Endothelial cell (in vitro differentiated cells): ENCODE measurements around the gene AREL1. TPM values are rescaled to one million over a fixed set of nuclear protein-coding genes. Genes with fewer than 3 reads are reported as not detected.

Source experiments
- DNase-seq: peaks from one replicate; pipeline ENCODE4 v3.0.0; 2021; ENCODE audit warnings: low spot score
- H3K27ac Mint-ChIP-seq: one replicate; pipeline ENCODE4 v1.8.0; 2021; ENCODE audit warnings: mixed read lengths, inconsistent platforms; ENCODE audit not compliant: unreplicated experiment
- H3K27me3 Mint-ChIP-seq: one replicate; pipeline ENCODE4 v1.8.0; 2021; ENCODE audit warnings: mild to moderate bottlenecking, moderate library complexity, mixed read lengths, inconsistent platforms; ENCODE audit not compliant: unreplicated experiment
- H3K36me3 Mint-ChIP-seq: one replicate; pipeline ENCODE4 v1.8.0; 2021; ENCODE audit warnings: mild to moderate bottlenecking, low read depth, mixed read lengths, inconsistent platforms; ENCODE audit not compliant: unreplicated experiment
- H3K4me1 Mint-ChIP-seq: one replicate; pipeline ENCODE4 v1.8.0; 2021; ENCODE audit warnings: mild to moderate bottlenecking, mixed read lengths, inconsistent platforms; ENCODE audit not compliant: unreplicated experiment
- H3K4me3 Mint-ChIP-seq: one replicate; pipeline ENCODE4 v1.8.0; 2021; ENCODE audit warnings: mild to moderate bottlenecking, mixed read lengths, inconsistent platforms; ENCODE audit not compliant: unreplicated experiment
- H3K9me3 Mint-ChIP-seq: one replicate; pipeline ENCODE4 v1.8.0; 2021; ENCODE audit warnings: mixed read lengths, inconsistent platforms; ENCODE audit not compliant: unreplicated experiment
- total RNA-seq: library from RNA; stranded (reverse); fragmentation: NEBNext Ultra II Directional; extraction: Animal tissue kit (Norgen Biotek cat#: 25700); gene quantifications from one replicate; pipeline ENCODE4 v1.2.1, GENCODE V29; 2021; ENCODE audit not compliant: unreplicated experiment
- TF ChIP-seq, protein P1 (sequence below): fragments of 200-600 bp; sonication (generic); IDR thresholded peaks from one replicate; pipeline ENCODE4 v1.5.0; 2021; ENCODE audit warnings: antibody characterized with exemption; ENCODE audit not compliant: unreplicated experiment

Gene AREL1
- total RNA-seq, 1 donor from 2014 or later = 41.6 TPM

DNA sequence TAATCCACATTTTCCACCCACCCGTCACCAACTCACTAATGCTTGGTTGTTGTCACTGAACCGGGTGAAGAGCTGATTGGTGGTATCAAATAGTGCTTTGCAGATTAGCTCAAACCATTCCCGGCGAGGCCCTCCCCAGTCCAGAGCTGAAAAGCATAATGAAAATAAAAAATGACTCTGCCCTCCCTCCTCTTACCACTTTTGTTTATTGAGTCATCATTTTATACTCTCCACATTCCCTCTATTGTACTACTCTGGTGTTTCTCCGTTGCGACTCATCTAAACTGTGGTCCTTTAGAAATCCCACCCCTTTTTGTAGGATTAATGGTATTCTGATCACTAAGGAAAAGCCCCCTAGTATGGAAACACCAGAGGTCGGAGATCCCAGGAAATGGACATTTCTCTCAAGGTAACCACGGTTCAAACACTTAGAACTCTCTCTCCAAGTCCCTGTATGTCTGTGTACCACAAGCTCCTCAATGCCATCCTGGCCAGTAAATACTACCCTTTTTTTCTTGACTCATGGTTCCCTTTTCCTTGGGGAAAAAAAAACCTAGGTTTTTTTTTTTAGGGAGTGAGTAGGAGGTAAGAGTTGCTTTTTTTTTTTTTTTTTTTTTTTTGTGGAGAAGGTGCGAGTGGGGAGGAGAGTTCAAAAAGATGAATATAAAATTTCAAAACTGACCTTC, 42.0 kb downstream of the AREL1 start:
- TF ChIP-seq, protein P1, sequence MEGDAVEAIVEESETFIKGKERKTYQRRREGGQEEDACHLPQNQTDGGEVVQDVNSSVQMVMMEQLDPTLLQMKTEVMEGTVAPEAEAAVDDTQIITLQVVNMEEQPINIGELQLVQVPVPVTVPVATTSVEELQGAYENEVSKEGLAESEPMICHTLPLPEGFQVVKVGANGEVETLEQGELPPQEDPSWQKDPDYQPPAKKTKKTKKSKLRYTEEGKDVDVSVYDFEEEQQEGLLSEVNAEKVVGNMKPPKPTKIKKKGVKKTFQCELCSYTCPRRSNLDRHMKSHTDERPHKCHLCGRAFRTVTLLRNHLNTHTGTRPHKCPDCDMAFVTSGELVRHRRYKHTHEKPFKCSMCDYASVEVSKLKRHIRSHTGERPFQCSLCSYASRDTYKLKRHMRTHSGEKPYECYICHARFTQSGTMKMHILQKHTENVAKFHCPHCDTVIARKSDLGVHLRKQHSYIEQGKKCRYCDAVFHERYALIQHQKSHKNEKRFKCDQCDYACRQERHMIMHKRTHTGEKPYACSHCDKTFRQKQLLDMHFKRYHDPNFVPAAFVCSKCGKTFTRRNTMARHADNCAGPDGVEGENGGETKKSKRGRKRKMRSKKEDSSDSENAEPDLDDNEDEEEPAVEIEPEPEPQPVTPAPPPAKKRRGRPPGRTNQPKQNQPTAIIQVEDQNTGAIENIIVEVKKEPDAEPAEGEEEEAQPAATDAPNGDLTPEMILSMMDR = no peak
- H3K36me3 Mint-ChIP-seq = peaks cover 27% of the 10 kb centered on the region
- peaks cover 12% of the 10 kb centered on the region for H3K4me1 Mint-ChIP-seq
- no peak for DNase-seq
- no peak overlapping the region for H3K27ac Mint-ChIP-seq
- no peaks in the 10 kb centered on the region for H3K9me3 Mint-ChIP-seq
- no peak overlapping the region for H3K4me3 Mint-ChIP-seq
- no peaks in the 10 kb centered on the region for H3K27me3 Mint-ChIP-seq

DNA sequence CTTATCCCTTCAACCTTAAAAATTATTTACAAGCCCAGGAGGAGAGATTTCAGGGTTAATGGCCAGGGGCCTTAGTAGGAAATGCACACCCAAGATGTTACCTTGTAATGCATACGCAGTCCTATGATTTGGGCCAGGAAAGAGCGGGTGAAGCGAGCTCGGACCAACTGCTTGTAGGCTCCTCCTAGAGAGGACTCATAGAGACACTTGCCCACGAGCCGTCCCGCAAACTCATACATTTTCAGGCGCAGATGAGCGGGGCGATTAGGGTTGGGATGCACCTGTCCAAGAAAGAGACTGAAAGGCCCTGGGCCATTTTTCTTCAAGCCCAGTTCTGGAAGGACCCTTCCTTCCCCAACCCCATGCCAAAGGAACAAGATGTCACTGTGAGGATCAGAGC, 43.0 kb downstream of the AREL1 start:
- TF ChIP-seq, protein P1 = no peak
- H3K27me3 Mint-ChIP-seq = no peaks in the 10 kb centered on the region
- peaks cover 21% of the 10 kb centered on the region for H3K36me3 Mint-ChIP-seq

DNA sequence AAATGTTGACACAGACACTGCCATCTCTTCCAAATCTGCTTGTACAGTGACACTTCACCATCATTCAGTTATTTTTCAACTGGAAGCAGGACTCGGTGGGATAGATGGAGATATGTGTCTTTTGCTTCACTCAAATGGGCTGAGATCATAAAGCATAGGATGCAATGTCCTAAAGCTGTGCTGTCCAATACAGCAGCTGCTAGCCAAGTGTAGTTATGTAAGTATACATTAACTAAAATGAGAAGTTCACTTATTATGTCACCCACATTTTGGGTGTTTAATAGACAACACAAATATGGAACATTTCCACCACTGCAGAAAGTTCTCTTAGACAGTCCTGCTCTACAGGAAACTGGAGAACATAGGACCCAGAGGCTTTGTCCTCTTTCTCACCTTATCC, 43.6 kb downstream of the AREL1 start:
- no peaks in the 10 kb centered on the region for H3K9me3 Mint-ChIP-seq
- no peak overlapping the region for H3K27ac Mint-ChIP-seq
- H3K27me3 Mint-ChIP-seq = no peaks in the 10 kb centered on the region
- peaks cover 23% of the 10 kb centered on the region for H3K4me1 Mint-ChIP-seq
- H3K4me3 Mint-ChIP-seq = no peak overlapping the region
- H3K36me3 Mint-ChIP-seq = peaks cover 21% of the 10 kb centered on the region
- TF ChIP-seq, protein P1 = no peak
- DNase-seq = no peak

More for the DNA sequence above, 43.0 kb downstream of the AREL1 start:
- no peak for DNase-seq
- Mint-ChIP-seq H3K4me1 (peaks cover 20% of the 10 kb centered on the region), H3K27ac (no peak overlapping the region), H3K9me3 (no peaks in the 10 kb centered on the region), H3K4me3 (no peak overlapping the region)

DNA sequence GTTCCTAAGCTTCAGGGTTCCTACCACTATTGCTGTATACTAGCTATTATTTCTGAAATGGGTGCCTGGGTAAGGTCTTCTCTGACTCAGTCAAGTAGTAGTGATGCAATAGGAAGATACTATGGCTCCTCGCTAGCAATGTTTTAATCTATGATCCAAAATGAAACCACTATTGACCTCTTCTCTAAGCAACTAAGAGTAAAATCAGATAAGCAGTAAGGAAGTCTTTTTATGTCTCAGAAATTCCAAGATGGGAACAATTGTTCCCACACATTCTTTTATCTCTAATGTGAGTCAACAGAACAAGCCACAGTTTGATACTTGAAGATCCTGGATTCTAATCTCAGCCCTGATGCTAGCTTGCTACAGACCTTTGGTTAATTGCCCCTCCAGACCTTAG, 45.1 kb downstream of the AREL1 start:
- no peak for DNase-seq
- Mint-ChIP-seq H3K27me3 (peaks cover 4% of the 10 kb centered on the region), H3K36me3 (peaks cover 26% of the 10 kb centered on the region), H3K27ac (peak overlapping the region; percentile 26), H3K9me3 (no peaks in the 10 kb centered on the region), H3K4me3 (no peak overlapping the region), H3K4me1 (peaks cover 23% of the 10 kb centered on the region)
- TF ChIP-seq, protein P1 = no peak

DNA sequence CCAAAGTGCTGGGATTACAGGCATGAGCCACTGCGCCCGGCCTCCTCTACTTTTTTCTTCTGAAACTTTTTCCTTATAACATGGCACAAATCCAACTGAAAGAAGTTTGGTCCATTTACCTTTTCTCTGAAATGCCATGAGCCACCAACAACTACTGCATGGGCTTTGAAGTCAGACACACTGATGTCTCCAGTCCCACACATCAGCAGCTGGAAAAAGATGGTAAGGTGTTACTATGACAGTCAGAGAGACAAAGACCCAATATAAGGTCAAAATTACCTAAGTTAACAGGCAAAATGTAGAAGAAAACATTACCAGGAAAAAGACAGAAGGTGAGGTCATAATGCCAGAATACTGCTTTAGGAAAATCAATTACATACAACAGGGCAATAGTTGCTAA, 48.2 kb downstream of the AREL1 start:
- Mint-ChIP-seq H3K27me3 (peaks cover 4% of the 10 kb centered on the region), H3K9me3 (no peaks in the 10 kb centered on the region), H3K4me3 (peak overlapping the region; percentile 11), H3K27ac (peak overlapping the region; percentile 75), H3K36me3 (peaks cover 22% of the 10 kb centered on the region), H3K4me1 (peaks cover 23% of the 10 kb centered on the region)
- TF ChIP-seq, protein P1 = no peak
- no peak for DNase-seq
